NCI-H345 treated with DMSO at 0.1 percent for 48 hours (cell line): ENCODE results near the gene PCBP3.
"Not testable (repeated sequence)": the region's sequence is repeated elsewhere in the genome, so short reads cannot be mapped to it uniquely, and the experiment has no call there.

Experiments
- DNase-seq: peaks from one replicate; lab custom pipeline; 2025; ENCODE audit not compliant: unreplicated experiment; lab: John Stamatoyannopoulos, UW

PCBP3 gene

DNA sequence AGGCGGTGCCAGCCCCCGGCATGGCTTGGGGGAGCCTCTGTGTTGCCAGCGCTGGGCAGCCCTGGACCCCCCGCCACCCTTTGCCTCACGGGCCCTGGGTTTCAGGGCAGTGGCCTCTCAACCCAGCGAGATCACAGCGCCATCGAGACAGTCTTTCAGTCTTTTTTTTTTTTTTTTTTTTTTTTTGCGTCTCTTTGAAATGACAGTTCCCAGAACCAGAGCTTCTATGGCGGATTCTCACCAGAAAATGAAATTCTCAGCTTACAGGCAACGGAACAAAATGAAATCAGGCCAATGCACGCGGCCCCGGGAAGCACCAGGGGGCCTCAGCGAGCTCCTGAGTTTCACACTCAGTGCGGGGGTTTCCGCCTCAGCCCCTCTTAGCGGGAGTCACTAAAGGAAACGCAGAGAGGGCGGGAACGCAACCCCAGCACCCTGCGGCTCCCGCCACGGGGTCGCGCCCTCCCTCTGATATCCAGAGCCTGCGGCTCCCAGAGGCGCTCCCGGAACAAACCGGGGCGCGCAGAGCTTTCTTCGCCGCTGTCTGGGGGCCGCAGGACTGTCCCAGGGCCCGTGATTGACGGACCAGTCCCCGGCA lies 330.0 kb downstream of the PCBP3 start:
- DNase-seq, result peak; percentile 38

DNA sequence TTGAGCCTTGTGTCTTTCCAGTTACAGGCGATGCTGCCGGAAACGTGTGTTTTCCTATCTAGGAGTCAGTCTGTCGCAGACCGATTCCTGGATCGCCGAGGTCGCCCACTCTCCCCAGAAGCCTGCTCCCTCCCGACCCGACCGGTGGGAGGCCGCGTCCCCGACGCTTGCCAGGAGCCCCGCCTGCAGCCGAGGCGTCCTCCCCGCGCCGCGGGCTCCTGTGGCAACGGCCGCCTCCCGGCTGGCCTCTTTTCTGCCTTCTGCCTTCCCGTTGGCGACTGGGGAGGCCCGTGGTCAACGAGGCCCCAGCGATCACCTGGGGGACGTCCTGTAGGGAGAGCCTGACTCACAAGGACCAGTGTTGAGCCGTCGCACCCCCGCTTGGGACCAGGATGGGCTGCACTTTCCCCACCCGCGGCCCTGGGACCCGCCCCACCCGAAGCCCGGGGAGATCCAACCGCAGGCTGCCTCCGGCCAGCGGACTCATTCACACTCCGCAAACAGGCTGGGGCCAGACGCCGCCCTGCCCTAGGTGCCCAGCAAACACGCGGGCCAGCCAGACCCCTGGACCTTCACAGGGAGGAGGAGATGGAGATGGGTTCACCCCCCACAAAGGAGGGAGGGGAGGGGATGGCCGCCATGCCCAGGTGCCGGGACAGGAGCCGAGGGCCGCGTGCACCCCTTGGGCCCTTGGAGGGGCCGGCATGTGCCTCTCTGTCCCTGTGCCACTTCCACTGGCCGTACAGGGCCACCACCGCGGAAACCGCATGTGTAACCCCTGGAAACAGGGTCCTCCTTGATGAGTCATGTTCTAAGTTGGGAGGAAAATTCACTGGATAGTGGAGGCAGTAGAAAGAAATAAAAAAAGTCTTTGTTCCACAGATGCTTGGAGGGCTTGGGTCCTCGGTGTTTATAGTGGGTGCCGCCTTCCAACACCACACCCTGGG lies 330.8 kb downstream of the PCBP3 start:
- no peak for DNase-seq

DNA sequence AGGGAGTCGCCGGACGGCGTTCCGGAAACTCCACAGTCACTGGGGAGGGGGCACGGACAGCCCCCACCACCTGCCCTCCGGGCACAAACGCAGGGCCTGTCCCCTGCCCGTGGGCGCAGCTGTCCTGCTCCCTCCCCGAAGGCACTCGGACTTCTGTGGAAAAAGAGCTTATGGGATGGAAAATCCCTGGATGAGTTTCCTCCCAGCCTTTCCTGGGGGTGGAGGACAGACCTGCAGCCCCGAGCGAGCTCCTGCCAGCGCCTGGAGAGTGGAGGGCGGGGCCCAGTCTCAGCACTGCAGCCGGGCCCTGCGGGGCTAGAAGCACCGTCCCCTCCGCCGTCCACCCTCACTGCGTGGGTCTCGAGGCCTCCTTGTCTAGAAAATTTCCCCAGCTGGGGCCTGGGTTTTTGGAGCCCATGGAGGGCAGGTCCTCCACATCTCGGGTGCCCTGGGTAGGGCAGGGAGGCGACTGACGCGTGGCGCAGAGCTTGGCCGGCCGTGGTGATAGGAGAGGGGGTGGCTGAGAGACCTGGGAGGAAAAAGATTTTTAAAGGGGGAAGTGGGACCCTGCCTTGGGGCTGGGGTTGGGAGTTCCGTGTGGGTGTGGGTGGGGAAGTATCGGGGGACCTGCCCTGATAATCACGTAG lies 331.6 kb downstream of the PCBP3 start:
- no peak for DNase-seq

DNA sequence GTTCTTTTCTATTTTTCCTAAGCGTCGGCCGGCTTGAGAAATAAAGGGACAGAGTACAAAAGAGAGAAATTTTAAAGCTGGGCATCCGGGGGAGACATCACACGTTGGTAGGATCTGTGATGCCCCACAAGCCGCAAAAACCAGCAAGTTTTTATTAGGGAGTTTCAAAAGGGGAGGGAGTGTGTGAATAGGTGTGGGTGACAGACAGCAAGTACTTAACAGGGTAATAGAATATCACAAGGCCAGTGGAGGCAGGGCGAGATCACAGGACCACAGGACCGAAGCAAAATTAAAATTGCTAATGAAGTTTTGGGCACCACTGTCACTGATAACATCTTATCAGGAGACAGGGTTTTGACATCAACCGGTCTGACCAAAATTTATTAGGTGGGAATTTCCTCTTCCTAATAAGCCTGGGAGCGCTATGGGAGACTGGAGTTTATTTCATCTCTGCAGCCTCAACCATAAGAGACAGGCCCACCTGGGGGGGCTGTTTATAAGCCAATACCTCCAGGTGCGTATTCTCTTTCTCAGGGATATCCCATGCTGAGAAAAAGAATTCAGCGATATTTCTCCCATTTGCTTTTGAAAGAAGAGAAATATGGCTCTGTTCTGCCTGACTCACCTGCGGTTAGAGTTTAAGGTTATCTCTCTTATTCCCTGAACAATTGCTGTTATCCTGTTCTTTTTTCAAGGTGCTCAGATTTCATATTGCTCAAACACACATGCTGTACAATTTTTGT lies 332.3 kb downstream of the PCBP3 start:
- DNase-seq, result not testable (repeated sequence)

DNA sequence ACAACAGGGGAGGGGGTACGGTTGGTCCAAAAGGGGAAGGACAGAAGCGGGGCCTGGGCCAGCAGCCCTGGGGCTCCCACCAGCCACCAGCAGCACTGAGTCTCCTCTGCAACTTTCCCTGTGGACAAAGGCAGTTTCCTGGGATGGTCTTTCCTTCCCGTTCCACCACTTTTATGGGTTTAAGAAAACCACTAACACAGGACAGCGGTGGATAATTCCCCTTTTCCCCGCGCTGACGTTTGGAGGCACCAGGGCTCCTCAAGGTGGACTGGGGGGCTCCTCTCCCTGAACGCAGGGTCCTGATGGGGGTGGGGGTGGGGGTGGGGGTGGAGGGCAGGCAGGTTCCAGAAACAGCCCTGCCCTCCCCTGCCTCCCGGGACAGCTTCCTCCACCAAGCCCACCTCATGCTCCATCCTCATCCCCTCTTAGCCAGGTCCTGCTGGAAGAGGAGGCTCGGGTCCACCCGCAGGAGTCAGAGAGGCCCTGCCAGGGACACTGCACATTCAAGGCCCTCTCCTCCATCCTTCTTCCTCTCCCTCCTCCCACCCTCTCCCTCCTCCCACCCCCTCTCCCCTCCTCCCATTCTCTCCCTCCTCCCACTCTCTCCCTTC lies 333.3 kb downstream of the PCBP3 start:
- no peak for DNase-seq

DNA sequence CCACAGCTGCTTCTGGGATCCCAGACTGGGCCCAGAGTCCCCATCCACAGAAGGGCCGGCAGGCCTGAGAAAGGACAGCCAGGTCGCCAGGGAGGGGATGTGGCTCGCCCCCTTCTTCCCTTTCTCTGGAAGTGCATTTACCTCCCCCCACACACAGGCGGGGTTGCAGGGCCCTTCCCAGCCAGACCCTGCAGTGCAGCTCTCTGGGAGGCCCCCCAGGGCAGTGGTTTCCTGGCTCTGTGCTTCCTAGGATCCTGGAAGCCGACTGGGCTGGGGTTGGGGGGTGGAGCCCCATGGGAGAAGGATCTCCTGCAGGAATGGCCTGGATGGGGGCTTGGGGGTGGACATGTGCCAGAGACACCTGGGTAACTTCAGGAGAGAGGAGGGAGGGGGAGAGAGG lies 333.9 kb downstream of the PCBP3 start:
- DNase-seq, result no peak

DNA sequence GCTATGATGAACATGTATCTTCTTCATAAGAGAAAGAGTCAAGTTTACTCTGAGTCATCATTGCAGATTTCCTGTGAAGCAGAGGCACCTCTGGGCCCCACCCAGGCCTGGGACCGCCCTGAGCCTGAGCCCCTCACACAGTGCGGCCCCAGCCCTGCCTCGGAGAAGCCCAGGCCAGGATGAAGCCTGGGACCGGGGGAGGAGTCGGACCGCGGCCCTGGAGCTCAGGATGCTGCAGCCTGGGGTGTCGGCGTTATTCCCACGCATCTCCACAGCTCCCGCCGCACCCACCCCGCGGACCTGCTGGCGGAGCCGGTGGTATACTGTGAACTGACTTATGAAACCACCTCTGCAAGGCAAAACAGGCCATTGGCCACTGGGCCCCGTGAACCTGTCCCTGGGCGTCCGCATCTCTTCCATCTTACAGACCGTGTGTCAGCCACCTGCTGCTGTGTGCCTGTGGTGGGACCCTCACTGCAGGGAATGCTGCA lies 335.7 kb downstream of the PCBP3 start:
- DNase-seq, result no peak

DNA sequence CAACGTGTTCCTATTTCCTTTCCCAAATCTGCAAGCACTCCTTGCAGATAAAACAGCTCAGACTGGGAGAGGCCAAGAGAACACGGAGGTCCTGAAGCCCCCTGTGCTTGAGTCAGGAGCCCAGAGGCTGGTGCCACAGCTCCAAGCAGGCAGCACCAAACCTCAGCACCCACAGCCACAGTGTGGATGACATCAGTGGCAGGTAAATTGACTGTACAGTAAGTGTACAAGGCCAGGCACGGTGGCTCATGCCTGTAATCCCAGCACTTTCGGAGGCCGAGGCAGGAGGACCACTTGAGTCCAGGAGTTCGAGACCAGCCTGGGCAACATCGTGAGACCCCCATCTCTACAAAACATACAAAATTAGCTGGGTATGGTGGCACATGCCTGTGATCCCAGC lies 336.1 kb downstream of the PCBP3 start:
- no peak for DNase-seq

DNA sequence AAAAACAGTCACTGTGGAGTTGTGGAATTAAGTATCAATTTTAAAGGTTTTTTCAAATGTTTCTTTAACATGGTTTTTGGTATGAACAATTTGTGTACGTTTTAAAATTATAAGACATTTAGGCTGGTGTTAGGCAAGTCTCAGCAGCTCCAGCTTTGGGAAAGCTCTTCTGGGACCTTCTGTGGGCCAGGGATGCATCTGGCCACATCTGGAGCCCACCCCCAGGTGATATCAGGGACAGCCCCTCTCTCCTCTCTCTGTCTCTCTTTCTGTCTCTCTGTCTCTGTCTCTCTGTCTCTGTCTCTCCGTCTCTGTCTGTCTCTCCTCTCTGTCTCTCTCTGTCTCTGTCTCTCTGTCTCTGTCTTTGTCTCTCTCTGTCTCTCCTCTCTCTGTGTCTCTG lies 336.7 kb downstream of the PCBP3 start:
- DNase-seq, result no peak

DNA sequence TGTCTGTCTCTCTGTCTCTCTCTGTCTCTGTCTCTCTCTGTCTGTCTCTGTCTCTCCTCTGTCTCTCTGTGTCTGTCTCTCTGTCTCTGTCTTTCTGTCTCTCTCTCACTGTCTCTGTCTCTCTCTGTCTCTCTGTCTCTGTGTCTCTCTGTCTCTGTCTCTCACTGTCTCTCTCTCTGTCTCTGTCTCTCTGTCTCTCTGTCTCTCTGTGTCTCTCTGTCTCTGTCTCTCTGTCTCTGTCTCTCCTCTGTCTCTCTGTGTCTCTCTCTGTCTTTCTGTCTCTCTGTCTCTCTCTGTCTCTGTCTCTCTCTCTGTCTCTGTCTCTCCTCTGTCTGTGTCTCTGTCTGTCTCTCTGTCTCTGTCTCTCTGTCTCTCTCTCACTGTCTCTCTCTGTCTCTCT lies 337.2 kb downstream of the PCBP3 start:
- DNase-seq, result no peak

DNA sequence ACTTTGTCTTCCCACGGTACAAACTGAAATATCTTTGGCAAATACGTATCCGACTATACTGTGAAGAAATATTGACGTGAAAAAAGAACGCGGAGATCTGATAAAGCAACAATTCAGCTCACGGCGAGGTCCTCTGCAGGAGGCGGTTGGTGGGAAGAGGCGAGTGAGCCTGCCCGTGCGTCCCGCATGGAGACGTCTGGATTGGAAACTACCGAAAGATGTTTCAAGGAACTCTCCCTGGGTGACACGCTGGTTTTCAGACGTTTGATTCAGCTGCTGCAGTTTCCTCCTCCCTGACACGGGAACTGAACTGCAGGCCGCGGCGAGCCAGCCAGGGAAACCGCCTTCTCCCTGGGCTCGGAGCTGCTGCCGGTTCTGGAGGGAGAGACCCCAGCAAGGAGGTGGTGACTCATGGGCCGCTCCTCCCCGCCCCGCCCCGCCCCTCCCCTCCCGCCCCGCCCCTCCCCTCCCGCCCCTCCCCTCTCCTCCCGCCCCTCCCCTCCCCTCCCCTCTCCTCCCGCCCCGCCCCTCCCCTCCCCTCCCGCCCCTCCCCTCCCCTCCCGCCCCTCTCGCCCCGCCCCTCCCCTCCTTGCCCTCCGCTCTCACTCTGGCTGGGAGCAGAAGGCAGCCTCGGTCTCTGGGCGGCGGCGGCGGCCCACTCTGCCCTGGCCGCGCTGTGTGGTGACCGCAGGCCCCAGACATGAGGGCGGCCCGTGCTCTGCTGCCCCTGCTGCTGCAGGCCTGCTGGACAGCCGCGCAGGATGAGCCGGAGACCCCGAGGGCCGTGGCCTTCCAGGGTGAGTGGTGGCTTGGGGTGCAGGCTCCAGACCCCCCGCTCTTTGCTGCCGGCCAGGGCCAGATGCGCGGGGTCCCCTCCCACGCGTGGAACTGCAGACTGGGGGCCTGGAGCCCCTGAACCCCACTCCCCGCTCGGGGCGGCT lies 337.9 kb downstream of the PCBP3 start, which contains the start of gene COL6A1:
Gene COL6A1, plus strand, starts transcription at position 620 of the 941 bp plus-strand sequence. Its CDS starts 81 bp downstream, at position 701.
- DNase-seq, result peak; percentile 38

DNA sequence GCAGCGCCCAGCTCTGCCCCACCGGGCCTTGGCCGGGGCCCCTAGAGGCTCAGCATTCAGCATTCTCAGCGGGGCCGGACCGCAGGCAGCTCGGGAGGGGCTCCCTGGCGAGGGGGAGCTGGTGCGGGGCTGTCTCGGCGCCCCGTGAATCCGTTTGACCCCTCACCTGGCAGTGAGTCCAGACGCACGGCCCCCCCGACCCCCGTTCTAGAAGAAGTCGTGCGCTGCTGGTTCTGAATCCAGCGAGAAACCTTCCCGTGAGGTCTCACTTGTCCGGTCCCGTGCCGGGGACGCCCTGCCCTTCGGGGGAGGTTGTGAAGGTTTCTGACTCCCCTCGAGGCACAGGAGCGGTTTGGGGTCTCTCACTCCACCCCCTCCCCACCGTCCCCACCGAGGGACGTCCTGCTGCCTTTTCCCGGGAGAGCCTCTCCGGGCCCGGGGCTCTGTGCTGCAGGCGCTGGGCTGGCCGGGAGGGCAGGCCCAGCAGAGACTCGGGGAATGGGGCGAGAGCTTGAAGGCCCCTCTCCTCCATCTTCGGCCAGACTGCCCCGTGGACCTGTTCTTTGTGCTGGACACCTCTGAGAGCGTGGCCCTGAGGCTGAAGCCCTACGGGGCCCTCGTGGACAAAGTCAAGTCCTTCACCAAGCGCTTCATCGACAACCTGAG lies 338.7 kb downstream of the PCBP3 start:
- no peak for DNase-seq

DNA sequence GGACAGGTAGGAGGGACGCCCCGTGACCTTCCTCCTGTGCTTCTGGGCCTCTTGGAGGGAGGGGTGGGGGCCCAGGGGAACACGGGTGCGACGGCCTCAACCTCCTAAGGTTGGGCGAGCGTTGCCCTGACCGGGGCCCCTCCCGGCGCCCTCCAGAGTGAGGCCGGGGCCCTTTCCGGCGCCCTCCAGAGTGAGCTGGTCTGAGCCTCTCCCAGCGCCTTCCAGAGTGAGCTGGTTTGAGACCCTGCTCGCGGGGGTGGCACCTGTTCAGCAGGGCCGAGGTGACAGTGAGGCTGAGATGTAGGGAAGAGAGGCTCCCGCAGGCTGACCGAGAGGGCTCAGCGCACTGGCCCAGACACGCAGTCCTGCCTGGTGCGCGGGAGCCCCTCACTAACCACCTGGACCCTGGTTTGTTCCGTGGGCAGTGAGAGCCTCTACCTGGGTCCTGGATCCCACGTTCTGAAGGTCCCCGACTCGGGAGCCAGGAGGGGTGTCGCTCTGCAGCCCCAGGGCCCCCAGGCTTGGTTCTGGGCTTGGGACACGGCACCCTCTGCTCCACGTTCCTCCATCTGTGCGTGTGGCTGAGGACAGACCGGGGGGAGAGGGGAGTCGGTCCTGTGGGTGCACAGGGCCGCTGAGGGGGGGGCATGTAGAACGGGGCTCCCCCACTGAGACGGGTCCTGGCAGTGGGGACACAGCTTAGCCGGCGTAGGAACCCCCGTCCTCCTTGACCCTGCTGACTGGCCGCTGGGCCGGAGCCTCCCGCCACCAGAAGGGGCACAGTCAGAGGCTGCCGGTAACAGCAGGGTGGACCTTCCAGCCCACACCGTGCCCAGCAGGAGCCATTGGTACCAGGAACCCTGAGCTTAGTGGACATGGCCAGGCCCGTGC lies 339.5 kb downstream of the PCBP3 start:
- DNase-seq, result no peak

DNA sequence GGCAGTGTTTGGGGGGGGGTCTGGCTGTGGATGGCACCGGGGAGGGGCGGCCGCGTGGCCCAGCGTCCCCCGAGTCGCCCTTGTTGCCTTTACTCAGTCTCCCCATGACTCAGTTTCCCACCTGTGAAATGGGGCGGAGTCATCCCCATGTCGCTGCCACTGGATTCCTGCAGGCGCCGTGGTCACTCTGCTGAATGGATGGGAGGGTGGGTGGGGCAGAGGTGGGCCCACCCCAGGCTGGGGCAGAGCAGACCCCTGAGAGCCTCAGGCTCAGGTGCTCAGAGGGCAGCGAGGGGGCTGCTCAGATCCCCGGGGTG lies 340.1 kb downstream of the PCBP3 start:
- no peak for DNase-seq

DNA sequence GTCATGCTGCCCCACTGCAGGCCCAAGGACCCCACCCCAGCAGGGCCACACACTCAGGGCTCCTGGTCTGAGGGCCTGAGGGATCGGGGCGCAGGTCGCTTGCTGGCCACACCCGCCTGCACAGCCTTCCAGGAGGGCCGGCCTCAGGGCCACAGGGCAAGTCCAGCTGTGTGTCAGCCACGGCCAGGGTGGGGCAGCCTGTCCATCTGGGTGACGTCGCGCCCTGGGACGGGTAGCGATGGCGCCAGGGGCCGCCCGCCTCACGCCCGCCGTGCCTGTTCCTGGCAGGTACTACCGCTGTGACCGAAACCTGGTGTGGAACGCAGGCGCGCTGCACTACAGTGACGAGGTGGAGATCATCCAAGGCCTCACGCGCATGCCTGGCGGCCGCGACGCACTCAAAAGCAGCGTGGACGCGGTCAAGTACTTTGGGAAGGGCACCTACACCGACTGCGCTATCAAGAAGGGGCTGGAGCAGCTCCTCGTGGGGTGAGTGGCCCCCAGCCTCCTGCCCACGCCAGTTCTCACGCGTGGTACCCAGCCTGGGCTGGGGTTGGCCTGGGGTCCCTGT lies 340.5 kb downstream of the PCBP3 start:
- DNase-seq, result peak; percentile 11

DNA sequence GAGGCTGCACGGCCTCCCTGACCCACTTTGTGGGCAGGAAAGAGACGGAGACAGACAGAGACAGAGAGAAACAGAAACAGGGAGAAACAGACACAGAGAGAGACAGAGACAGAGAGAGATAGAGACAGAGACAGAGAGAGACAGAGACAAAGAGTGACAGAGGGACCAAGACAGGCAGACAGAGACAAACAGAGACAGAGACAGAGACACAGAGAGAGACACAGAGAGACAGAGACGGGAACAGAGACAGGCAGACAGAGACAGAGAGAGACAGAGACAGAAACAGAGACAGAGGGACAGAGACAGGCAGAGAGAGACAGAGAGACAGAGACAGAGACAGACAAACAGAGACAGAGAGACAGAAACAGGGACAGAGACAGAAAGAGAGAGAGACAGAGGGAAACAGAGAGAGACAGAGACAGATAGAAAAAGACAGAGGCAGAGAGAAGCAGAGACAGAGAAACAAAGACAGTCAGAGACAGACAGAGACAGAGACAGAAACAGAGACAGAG lies 341.1 kb downstream of the PCBP3 start:
- DNase-seq, result no peak

DNA sequence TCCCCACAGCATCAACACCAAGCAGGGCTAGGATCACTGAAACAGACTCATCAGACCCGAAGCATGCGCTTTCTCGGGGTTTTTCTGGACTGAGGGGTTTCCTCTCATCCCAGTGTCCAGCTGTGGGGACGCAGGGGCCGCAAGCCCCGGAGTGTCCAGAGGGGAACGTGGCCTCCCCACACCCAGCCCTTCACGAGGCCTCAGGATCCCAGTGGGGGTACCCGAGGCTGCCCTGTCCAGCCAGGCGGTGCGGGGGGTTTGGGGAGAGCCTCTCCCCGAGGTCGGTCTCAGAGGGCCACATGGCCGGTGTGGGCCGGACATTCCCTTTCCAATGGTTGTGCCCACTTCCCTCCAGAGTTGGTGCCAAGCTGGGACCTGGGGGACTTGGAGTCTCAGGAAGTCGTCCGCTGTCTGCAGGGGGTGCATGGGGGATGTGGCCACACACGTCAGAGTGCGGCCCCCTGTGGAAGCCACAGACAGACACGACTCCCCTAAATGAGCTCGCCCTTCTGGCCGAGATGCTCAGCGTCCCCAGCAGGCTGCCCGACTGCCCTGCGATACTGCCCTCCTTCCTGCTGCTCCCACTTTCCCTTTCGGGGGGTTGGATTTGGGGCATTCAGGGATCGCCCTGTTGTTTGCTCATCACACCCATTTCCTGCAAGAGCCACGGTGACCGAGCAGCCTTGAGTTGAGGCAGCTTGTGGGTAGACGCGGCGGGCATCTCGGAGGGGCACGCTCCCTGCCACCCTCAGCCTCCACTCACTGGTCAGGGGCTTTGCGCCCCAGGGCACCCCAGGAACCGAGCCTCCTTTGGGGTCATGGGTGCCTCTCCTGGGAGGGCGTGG lies 342.2 kb downstream of the PCBP3 start:
- DNase-seq, result no peak
